AG09309 (cell line): ENCODE results near the gene DDIT4.

Experiments used
- DNase-seq: peaks from one replicate; pipeline ENCODE4 v3.0.0-alpha.2; 2010; ENCODE audit warnings: low read depth
- H3K4me3 ChIP-seq: 2 replicates; pipeline ENCODE4 v1.5.1; 2011; ENCODE audit warnings: mild to moderate bottlenecking, low read depth, low read length, moderate library complexity; ENCODE audit not compliant: control insufficient read depth
- CTCF ChIP-seq: IDR thresholded peaks from 2 replicates; pipeline ENCODE4 v1.5.1; 2011; ENCODE audit warnings: mild to moderate bottlenecking, low read depth, low read length, inconsistent platforms; ENCODE audit not compliant: insufficient read depth, control insufficient read depth; ENCODE audit errors: missing control alignments

Gene DDIT4

GRCh38 chr10:72250666-72251065 lies 23.1 kb upstream of the DDIT4 start:
- no peak overlapping the region for H3K4me3 ChIP-seq
- DNase-seq, result no peak
- no peak for TF ChIP-seq CTCF

- no peak for TF ChIP-seq CTCF
- no peak for DNase-seq
- H3K4me3 ChIP-seq, result no peak overlapping the region
Observed at GRCh38 chr10:72251635-72252034, 22.1 kb upstream of the DDIT4 start.

- no peak overlapping the region for H3K4me3 ChIP-seq
- TF ChIP-seq CTCF, result no peak
- DNase-seq, result no peak
Observed at GRCh38 chr10:72252972-72253371, 20.8 kb upstream of the DDIT4 start.

GRCh38 chr10:72253578-72253977 lies 20.1 kb upstream of the DDIT4 start:
- H3K4me3 ChIP-seq, result no peak overlapping the region
- no peak for DNase-seq
- no peak for TF ChIP-seq CTCF

GRCh38 chr10:72254813-72255568 lies 18.7 kb upstream of the DDIT4 start:
- H3K4me3 ChIP-seq, result no peak overlapping the region
- no peak for TF ChIP-seq CTCF
- DNase-seq, result no peak

- H3K4me3 ChIP-seq, result no peak overlapping the region
- TF ChIP-seq CTCF, result no peak
- no peak for DNase-seq
Observed at GRCh38 chr10:72255977-72256729, 17.6 kb upstream of the DDIT4 start.
